T-helper 2 cell (primary cell): ENCODE data around the gene CAP2.
A peak's percentile ranks its signal among the peaks of the same experiment; 100 is the strongest.
"Not testable (repeated sequence)": the region's sequence is repeated elsewhere in the genome, so short reads cannot be mapped to it uniquely, and the experiment has no call there.

Source experiments
- DNase-seq, 5 experiments: peaks; one replicate each; pipeline versions ENCODE4 v3.0.0 to v3.0.0-alpha.2; 2012 to 2022

CAP2 gene

GRCh38 chr6:17586623-17587022 is 193.2 kb downstream of the CAP2 start:
- not testable (repeated sequence) for DNase-seq

GRCh38 chr6:17588011-17588410 is 194.6 kb downstream of the CAP2 start:
- no peak for DNase-seq

- no peak for DNase-seq
Measured at GRCh38 chr6:17589406-17590096, 196.2 kb downstream of the CAP2 start.

GRCh38 chr6:17591287-17591686 is 197.9 kb downstream of the CAP2 start:
- no peak for DNase-seq

- DNase-seq: no peak
Measured at GRCh38 chr6:17593246-17593645, 199.9 kb downstream of the CAP2 start.

- DNase-seq: no peak
Measured at GRCh38 chr6:17596085-17596484, 202.7 kb downstream of the CAP2 start.

GRCh38 chr6:17599877-17600526 is 206.6 kb downstream of the CAP2 start, which contains the start of gene FAM8A1:
TSS of gene FAM8A1 (plus strand) at chr6:17600302. CDS start at chr6:17600410, 108 bp downstream.
- DNase-seq: peak; percentile 87 to 97 (median 92)

GRCh38 chr6:17600527-17601385 is 207.4 kb downstream of the CAP2 start:
- peak; percentile 17 to 73 (median 25) for DNase-seq

GRCh38 chr6:17601386-17601703 is 207.9 kb downstream of the CAP2 start:
- DNase-seq: no peak

GRCh38 chr6:17602888-17603287 is 209.5 kb downstream of the CAP2 start:
- DNase-seq: peak in 1 of 5 experiments; percentile 41

- no peak for DNase-seq
Measured at GRCh38 chr6:17606606-17607005, 213.2 kb downstream of the CAP2 start.
